ENCODE results near the gene DHRSX. TPM values are rescaled to one million over a fixed set of nuclear protein-coding genes. Genes with fewer than 3 reads are reported as not detected.

Gene DHRSX
- total and polyA plus RNA-seq, 9 of the 15 experiments (the other 6 are each of a cell fraction or from before 2014, with no cell fraction given): 0.59 to 11.0 (median 6.2) TPM

DNA sequence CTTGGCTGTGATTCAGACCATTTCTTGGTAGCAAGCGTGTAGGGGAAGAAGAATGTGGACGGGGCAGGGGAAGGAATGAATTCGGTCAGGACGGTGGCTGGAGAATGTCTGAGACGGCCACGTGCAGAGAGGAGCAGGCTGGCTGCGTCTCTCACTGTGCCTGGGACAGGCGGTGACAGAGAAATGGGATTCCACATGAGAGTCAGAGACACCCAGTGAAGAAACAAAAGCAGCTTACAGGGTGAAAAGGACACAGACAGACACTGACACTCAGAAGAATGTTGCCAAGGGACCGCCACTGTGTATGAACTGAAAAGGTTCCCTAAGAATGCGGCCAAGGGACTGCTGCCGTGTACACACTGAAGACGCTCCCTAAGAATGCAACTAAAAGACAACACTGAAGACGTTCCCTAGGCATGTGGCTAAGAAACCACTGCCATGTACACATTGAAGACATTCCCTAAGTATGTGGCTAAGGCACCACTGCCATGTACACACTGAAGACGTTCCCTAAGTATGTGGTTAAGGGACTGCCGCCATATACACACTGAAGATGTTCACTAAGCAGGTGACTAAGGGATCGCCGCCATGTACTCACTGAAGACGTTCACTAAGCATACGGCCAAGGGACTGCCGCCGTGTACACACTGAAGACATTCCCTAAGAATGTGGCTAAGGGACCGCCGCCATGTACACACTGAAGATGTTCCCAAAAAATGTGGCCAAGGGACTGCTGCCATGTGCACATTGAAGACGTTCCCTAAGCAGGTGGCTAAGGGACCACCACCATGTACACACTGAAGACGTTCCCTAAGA lies 49.1 kb downstream of the DHRSX start (continued):
- TF ChIP-seq, protein P1, sequence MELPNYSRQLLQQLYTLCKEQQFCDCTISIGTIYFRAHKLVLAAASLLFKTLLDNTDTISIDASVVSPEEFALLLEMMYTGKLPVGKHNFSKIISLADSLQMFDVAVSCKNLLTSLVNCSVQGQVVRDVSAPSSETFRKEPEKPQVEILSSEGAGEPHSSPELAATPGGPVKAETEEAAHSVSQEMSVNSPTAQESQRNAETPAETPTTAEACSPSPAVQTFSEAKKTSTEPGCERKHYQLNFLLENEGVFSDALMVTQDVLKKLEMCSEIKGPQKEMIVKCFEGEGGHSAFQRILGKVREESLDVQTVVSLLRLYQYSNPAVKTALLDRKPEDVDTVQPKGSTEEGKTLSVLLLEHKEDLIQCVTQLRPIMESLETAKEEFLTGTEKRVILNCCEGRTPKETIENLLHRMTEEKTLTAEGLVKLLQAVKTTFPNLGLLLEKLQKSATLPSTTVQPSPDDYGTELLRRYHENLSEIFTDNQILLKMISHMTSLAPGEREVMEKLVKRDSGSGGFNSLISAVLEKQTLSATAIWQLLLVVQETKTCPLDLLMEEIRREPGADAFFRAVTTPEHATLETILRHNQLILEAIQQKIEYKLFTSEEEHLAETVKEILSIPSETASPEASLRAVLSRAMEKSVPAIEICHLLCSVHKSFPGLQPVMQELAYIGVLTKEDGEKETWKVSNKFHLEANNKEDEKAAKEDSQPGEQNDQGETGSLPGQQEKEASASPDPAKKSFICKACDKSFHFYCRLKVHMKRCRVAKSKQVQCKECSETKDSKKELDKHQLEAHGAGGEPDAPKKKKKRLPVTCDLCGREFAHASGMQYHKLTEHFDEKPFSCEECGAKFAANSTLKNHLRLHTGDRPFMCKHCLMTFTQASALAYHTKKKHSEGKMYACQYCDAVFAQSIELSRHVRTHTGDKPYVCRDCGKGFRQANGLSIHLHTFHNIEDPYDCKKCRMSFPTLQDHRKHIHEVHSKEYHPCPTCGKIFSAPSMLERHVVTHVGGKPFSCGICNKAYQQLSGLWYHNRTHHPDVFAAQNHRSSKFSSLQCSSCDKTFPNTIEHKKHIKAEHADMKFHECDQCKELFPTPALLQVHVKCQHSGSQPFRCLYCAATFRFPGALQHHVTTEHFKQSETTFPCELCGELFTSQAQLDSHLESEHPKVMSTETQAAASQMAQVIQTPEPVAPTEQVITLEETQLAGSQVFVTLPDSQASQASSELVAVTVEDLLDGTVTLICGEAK (IDR thresholded peaks at IDR 0.05): no peak
- TF ChIP-seq, protein P1 (CRISPR knock-in tag; IDR thresholded peaks at IDR 0.05): no peak
- no peak for TF ChIP-seq BCOR (IDR thresholded peaks at IDR 0.05)
- peak in 1 of 2 experiments; percentile 72; a peak in 2 of 4 replicates for TF ChIP-seq MLLT1 (IDR thresholded peaks at IDR 0.05)
- no peak for TF ChIP-seq ERF (CRISPR knock-in tag; IDR thresholded peaks at IDR 0.05)
- TF ChIP-seq, protein P2, sequence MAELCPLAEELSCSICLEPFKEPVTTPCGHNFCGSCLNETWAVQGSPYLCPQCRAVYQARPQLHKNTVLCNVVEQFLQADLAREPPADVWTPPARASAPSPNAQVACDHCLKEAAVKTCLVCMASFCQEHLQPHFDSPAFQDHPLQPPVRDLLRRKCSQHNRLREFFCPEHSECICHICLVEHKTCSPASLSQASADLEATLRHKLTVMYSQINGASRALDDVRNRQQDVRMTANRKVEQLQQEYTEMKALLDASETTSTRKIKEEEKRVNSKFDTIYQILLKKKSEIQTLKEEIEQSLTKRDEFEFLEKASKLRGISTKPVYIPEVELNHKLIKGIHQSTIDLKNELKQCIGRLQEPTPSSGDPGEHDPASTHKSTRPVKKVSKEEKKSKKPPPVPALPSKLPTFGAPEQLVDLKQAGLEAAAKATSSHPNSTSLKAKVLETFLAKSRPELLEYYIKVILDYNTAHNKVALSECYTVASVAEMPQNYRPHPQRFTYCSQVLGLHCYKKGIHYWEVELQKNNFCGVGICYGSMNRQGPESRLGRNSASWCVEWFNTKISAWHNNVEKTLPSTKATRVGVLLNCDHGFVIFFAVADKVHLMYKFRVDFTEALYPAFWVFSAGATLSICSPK (IDR thresholded peaks at IDR 0.05; ENCODE audit: borderline replicate concordance): no peak
- TF ChIP-seq FOXJ3 (CRISPR knock-in tag; IDR thresholded peaks at IDR 0.05): no peak
- TF ChIP-seq BCL6 (CRISPR knock-in tag; IDR thresholded peaks at IDR 0.05): no peak
- no peak for TF ChIP-seq TAF7 (tag; IDR thresholded peaks at IDR 0.05)
- no peak for TF ChIP-seq HCFC1 (IDR thresholded peaks at IDR 0.05; ENCODE audit: low read depth, low read length)
- TF ChIP-seq, protein P3, sequence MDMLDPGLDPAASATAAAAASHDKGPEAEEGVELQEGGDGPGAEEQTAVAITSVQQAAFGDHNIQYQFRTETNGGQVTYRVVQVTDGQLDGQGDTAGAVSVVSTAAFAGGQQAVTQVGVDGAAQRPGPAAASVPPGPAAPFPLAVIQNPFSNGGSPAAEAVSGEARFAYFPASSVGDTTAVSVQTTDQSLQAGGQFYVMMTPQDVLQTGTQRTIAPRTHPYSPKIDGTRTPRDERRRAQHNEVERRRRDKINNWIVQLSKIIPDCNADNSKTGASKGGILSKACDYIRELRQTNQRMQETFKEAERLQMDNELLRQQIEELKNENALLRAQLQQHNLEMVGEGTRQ (CRISPR knock-in tag; IDR thresholded peaks at IDR 0.05): no peak
- TF ChIP-seq CEBPB (tag; IDR thresholded peaks at IDR 0.05): no peak
- TF ChIP-seq FOXK1 (CRISPR knock-in tag; IDR thresholded peaks at IDR 0.05; ENCODE audit: borderline replicate concordance): no peak
- TF ChIP-seq CXXC5 (CRISPR knock-in tag; IDR thresholded peaks at IDR 0.05): no peak
